Measurements from ENCODE around the gene SLCO2A1.

SLCO2A1 gene

DNA sequence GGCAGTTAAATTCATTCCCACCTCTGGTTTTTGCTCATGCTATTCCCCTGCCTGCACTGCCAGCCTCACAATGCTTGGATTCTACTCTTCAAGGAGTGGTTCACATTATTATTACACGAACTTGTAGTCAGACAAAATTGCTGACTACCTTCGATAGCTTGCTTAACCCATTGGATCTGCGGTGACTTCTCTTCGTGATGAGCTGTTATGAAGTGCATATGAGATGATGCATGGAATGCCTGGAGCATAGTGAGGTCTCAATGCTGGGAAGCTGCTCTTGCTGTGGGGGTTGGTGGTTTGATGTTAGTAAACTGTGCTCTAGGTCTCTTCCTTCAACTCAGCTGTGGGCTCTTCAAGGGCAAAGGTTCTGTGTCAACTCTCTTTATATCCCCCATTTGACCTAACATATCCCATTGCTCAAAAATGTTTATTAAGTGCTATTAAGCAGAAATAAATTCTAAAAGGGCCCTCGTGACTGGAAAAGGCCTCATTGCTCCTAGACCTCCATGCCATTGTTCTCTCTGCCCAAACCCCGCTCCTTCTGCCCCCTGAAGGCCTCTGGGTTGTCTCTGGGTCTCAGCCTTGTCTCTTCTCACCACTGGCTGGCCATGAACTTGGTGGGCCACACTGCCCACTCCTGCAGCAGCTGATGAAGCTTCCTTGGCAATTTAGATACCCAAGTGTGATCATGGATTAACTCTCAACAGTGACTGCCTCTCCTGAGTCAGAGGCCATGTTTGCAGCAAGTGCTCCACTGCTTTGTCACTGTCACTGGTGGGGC is 4.5 kb upstream of the SLCO2A1 start:
- no peak for DNase-seq (ENCODE audit: low spot score)

DNA sequence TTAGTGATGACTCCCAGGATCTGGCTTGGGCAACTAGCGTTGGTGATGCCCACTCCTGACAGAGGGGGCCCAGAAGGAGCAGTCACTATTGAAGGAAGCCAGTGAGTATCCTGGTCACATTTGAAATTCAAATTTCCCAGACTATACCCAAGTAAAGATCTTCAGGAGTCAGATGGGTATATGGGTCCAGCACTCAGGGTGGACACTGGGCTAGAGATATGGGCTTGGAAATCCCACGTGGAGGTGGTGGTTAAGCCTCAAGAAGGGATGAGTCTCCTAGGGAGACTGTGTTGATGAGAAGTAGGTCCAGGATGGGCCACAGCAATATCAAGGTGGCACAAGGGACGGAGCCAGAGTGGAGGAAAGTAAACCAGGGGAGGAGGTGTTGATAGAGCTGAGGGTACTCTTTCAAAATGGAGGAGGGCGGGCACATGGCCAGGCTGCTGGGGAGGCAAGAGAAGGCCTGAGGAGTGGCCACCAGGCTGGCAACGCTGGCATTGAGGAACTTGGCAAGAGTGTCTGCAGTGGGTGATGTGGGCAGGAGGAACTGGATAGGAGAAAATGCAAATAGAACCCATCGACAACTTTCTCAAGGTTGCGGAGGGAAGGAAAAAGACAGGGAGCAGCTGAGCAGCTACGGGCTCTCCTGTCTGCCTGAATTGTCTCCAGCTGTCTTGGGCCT is 3.7 kb upstream of the SLCO2A1 start:
- no peak for DNase-seq (ENCODE audit: low spot score)

DNA sequence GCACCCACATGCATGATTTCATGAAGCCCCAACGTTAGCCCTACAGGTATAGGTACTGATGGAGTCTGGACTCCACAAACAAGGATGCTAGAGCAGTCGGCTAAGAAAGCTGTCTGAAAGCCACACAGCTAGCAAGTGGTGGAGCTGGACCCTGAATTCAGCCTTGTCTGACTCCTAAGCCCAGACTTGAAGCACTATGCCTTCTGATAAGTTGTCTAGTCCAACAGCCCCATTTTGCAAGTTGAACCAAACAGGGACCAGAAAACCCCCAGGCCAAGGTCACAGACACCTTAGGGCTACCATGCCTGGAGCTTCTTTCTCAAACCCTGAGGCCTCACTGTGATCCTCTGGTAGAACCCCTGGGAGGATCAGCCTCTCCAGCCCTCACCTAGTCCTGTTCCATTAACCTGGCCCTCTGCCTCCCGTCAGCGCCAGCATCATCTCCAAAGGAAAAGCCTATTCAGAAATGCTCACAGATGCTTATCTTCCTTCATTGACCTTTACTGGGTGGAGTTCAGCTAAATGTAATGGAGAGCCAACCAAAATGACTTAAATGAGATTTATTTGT is 1.7 kb upstream of the SLCO2A1 start:
- DNase-seq (ENCODE audit: low spot score) = no peak

DNA sequence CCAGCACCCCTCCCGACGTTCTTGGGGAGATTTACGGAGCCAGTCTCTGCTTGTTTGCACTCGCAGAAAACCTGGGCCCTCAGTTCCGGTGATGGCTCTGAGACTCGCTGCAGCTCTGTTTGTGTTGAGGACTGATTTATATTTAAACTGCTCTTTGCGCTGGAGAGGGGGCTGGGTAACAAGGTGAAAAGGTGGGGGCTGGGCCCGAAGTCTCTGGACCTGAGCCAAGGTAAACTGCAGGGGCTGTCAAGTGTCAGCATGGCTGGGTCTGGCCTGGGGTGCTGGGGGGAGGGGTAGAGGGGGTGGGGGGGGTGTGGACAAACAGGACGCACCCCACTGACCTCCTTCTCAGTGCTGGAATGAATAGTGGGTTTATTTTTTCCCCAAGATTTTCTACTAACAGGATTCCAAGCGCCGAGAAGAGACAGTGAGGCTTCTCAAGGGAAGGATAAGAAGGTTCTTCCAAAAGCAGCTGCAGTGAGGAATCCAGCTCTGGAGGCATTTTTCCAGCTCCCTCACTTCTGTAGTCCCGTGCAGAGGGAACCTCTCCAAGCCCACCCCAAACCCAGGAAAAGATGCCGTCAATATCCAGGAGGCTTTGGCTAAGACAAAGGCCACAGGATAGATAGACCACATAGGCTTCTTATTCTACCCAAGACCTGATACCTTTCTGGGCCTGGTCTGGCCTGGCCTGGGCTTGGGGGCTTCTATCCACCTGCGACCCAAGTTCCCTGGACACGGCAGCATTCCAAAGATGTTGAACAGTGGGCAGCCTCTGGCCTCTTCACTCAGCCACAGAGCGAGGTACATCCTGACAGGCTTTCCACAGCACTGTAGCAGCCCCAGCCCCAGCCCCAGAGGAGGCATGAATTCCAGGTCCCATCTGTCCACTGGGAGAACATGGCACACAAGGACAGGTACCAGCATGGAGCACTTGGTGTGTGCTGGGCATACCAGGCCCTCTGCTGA is 938 bp upstream of the SLCO2A1 start:
- no peak for DNase-seq (ENCODE audit: low spot score)

DNA sequence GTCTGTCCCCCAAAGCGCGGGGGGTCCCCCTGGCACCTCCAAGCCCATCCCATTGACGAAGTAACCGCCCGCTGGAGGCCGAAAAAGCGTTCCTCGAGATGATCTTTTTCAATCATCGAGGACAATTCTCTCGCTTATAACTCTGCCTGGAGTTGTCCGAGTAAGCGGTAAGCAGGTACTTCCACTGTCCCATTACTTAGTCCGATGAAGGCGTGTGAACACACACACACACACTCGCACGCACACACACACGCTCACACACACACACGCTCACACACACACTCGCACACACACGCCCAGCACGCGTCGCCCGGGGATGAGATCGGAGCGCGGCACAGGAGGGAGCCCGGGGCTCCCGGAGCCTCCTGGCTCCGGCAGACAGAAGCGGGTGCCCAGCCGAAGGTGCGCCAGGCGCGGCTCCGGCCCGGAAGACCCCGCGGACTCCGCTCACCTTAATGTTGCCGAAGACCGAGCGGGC is 430 bp downstream of the SLCO2A1 start:
- DNase-seq (ENCODE audit: low spot score) = no peak

DNA sequence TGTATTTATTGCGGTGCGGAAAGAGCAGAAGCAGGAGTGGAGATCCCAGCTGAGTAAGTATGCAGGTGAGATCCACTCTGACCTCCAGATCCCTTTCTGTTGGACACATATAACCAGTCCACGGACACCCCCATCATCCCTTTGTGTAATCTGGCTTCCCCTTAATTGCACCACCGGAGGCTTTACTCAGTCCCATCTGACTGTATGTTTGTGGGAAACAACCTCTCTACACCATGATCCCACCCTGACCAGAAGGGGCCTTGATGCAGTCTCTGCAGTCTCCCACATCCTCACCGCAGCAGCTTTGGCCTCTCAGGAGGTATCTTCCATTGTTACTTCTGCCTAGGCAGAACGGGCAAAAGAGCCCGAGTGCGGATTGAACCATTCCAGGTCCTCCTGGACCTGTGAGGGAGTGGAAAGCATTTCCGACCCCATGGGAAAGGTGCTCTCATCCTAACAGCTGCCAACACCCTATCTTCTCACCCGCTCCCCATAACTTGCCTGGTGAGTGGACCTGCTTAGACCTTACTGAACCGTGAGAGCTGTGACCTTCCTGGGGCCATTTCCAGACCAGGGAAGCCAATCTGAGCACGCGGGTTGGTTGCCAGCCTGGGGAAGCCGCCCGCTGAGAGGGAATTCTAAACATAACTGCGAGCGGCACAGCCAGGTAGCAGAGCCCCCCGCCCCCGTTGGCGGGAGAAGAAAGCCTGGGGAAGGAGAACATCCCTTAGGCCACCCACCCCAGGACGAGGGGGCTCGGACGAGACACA is 1.1 kb downstream of the SLCO2A1 start:
- DNase-seq (ENCODE audit: low spot score) = no peak

DNA sequence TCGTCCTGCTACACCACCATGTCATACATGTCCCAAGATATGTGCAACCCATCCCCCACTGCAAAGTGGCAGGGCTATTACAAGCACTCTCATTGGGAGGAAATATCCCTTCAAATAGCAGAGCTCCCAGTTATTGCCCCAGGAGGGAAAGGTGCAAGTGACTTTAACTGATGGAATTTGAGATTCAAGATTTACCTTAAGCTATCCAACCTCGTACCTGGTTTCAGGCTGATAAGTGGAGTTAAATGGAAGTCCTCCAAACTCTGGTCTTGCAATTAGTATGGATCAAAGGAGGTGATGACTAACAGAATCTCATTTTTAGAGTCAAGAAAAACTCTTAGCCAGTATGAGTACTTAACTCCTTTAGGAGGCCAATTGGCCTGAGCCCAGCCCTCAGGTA is 2.1 kb downstream of the SLCO2A1 start:
- DNase-seq (ENCODE audit: low spot score) = no peak

DNA sequence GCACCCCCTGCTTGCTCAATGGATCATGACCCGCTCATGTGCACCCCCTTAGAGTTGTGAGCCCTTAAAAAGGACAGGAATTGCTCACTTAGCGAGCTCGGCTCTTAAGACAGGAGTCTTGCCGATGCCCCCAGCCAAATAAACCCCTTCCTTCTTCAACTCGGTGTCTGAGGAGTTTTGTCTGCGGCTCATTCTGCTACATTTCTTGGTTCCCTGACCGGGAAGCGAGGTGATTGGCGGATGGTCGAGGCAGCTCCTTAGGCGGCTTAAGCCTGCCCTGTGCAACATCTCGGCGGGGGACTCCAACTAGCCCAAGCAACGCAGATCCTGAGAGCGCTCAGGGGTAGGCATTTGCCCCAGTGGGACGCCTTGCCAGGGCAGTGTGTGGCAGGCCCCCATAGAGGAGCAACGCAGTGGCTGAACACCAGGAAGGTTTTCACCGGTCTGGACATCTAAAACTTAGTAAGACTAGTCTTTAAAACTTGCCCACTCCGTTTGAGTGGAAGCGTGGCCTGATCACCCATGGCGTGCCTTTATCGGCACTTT is 9.5 kb downstream of the SLCO2A1 start:
- DNase-seq (ENCODE audit: low spot score) = no peak

DNA sequence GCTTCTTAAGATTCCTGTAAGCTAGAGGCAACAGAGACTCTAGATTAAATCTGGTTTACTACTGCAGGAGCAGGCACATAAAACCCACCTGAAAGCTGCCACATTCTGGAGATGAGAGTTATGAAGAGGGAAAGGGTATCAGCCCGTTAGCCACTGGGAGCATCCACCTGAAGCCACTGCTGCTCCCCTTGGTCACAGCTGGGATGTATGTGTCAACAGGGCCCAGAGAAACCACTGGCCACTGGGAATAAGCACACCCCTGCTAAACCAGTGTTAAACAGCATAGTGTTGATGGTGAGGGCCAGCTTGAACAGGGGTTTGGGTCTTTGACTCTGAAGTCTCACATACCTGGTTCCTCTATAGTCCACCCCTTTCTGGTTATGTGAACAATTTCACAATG is 10.9 kb downstream of the SLCO2A1 start:
- no peak for DNase-seq (ENCODE audit: low spot score)

DNA sequence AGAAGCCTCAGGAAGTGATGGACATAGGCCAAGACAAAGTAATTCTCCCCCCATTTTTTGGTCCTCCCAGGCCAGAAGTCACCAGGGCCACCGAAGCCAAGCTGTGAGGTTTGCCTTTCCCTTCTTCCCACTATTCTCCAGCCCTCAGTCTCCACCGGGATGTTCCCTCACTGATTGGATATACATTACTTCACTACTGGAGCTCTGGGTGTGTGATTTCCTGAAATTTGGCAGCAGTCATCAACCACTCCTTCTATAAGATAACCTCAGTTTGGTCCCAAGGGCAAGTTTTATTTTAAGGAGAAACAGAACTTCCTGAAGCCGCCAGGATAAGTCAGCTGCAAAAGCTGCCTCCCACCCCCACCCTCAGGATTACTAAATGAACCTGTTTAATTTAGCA is 11.3 kb downstream of the SLCO2A1 start:
- DNase-seq (ENCODE audit: low spot score) = no peak

DNA sequence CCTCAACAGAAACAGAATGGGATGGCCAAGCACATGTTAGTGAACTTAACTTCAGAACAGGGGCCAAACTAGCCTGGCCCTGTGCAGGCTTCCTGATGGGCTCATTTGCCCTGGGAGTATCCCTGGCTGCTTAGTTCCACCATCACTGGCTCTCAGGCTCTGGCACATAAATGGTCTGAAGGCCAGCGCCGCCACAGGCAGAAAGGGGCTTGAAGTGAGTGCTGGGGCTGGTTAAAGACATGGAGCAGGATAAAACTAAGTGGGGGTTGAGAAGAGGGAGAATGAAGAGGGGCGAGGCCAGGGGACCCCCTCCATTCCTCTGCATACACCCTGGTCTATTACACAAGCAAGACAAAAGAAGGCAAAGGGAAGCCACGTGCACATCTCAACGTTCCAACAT is 12.2 kb downstream of the SLCO2A1 start:
- DNase-seq (ENCODE audit: low spot score) = no peak

DNA sequence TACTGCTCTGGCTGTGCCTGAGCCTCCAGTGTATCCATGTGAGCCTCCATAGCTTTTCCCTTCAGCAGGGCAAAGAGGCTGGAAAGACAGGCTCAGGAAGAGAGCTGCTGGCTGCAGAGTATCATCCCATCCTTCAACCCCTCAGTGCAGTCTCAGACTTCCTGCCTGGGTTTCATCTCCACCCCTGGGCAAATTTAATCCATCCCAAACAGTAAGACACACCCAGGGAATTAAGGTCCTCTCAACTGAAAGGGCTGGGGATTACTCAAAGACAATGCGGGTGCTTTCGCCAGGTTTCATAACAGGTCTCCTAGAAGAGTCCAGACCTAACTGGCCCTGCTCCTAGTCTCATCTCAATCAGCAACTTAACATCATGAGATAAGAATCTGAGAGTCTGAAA is 15.5 kb downstream of the SLCO2A1 start:
- no peak for DNase-seq (ENCODE audit: low spot score)

DNA sequence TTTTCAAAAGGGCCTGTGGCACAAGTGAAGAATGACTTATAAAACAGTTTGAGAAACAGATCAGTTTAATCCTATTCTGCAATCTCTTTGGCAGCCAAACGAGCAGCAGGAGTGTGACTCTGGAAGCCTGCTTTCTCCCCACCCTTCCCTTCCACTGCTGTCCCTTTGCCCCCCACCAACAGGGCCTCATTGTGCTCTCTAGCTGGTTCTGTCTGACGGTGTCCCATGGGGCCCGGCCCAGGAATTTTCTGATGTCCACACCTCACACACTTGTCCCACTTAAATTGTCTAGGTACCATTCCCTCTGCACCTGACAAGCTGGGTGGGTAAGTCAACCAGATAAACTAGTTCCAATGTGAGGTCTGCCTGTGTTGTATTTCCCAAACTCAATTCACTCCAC is 16.4 kb downstream of the SLCO2A1 start:
- no peak for DNase-seq (ENCODE audit: low spot score)

DNA sequence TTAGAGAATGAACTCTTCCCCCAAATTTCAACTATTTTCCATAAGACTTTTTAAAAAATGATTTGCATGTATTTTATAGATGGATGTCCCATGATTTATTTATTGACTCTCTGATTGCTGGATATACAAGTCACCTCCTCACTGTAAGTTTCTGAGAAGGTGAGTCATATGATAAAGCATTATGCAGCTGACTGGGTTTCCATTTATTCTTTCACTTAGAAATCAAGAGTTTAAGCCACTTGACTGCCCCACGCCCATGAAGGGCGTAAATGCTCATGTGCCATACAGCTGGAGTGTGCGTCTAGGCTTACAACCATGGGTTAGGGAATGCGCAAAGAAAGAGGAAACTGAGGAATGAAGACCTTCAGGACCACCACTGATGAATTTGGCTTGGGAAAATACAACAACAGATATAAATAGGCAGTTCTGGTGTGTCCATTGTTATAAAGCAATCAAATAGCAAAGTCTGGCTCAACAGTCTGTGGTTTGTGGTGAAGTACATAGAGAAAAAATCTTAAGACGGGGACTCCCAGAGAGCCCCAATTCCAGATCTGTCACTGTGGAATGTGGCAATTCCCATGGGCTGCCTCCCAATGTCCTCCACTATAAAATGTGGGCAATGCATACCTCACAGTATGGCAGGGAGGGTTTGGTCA is 20.3 kb downstream of the SLCO2A1 start:
- no peak for DNase-seq (ENCODE audit: low spot score)

DNA sequence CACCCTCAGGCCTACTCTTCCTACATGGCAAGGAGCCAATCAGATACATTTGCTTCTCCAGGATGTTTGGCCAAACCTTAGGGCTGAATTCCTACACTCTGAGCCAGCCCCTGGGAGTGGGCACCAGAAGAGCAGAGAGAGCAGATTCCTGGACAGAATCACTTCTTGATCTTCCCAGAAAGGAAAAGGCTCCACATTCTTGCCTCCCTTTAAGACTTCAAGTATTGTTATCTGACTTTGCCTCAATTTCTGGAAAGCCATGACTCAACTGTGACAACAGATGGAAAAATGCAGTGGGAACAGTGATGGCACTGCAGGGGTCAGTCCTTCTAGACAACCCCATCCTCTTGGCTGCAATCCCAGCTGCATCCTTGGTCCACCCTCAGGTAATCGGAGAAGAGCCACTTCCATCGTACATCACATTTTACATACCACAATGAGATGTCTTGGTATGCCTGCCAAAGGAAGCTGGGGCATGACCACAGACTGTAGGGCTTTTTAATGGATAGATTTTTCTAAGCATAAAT is 21.0 kb downstream of the SLCO2A1 start:
- DNase-seq (ENCODE audit: low spot score) = no peak

DNA sequence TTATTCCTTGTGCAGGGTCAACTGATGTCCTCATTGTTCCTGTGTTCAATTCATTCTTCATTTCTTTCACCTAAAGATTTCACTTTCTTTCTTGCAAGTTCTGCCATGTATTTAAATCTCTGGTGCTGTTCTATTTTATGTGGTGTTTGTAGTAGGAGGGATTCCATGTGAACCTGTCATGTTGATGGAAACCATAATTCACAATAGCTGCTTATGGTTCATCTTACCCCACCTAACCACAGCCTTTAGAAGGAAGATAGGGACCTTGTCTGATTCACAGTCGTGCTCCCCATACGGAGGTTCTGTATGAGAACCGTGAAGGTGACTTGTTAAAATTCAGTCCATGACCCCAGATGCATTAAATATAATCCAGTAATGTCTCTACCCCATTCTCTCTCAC is 21.9 kb downstream of the SLCO2A1 start:
- DNase-seq (ENCODE audit: low spot score) = no peak

DNA sequence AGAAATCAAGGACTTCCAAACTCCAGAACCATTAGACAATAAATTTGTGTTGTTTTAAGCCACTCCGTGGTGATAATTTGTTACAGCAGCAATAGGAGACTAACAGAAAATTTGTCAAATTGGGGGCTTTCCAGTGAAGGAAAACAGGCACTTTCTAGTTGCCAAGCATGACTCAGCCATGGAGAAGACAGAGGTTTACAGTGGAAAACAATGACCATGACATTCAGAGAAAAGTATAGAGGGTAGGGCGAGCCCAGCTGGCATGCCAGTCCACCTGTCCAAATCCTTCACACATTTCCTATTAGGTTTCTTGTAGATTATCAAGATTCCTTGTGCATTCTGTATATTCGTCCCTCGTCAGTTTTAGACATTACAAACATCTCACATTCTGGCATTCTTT is 24.9 kb downstream of the SLCO2A1 start:
- DNase-seq (ENCODE audit: low spot score) = no peak

DNA sequence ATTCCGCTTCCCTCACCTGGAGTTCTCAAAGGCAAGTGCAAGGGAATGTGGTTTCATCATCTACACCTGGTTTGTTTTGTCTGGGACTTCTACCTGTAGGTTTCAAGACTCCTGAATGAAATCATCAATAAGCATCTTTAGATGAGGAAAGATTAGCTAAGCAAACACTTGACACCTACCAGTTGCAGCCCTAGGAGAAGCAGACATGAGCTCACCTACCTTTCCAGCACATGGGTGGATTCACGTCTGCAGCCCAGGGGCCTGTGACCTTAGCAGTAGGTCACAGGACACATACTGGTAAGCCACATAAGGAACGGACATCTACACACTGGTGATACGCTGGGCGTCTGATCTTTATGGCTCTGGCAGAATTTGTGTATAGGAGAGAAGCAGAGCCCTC is 26.7 kb downstream of the SLCO2A1 start:
- DNase-seq (ENCODE audit: low spot score) = no peak

DNA sequence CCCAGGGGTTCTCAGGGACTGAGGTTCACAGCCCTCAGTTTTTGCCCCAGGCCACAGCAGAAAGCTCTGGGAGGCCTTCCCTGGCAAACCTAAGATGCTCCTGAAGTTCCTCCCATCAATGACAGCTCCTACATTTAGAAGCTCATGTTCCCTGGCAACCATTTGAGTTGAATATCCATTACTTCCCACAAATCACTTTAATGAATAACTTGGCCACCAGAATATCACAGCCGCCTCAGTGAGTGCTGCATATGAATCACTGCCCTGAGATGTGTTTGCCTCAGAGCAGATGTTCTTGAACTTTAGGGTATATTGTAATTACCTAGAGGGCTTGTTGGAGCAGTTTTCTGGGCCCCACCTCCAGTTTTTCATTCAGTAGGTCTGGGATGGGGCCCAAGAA is 27.4 kb downstream of the SLCO2A1 start:
- no peak for DNase-seq (ENCODE audit: low spot score)

DNA sequence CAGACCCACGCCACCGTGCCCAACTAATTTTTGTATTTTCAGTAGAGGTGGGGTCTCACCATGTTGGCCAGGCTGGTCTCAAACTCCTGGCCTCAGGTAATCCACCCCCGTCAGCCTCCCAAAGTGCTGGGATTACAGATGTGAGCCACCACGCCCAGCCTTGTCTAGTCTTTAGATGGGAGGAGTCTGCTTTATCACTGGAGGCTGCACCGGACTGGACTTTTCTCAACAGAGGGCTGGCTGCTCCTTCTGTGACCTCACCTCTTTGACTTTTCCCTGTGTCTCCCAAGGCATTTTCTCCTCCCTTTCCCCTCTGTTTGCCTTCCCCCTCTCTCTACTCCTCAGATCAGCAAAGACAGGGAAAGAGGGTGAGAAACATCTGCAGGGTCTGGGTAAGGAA is 28.5 kb downstream of the SLCO2A1 start:
- DNase-seq (ENCODE audit: low spot score) = no peak
